A673 (cell line): Measurements from ENCODE around the gene NTRK3. TPM values are rescaled to one million over a fixed set of nuclear protein-coding genes. Genes with fewer than 3 reads are reported as not detected.

Source experiments
- BruUV-seq: library from RNA; stranded (reverse); fragments of 400-500 nt; replicated peaks from 2 replicates; lab custom pipeline; 2021; lab: Mats Ljungman, UMichigan
- CTCF ChIA-PET: fragments of 300-600 bp; sonication (Branson Sonifier 250); formaldehyde crosslinking; loops from one replicate; lab custom pipeline; 2022; ENCODE audit warnings: antibody characterized with exemption; lab: Charles Lee
- POLR2A ChIA-PET: fragments of 300-600 bp; sonication (Branson Sonifier 250); formaldehyde crosslinking; loops from one replicate; lab custom pipeline; 2022; ENCODE audit warnings: antibody characterized with exemption; ENCODE audit not compliant: low non-redundant PET; lab: Charles Lee
- DNase-seq: peaks from one replicate; pipeline ENCODE4 v3.0.0-alpha.2; 2015; ENCODE audit warnings: low spot score
- H3K27ac ChIP-seq: fragments of 200-600 bp; sonication (generic); 2 replicates; pipeline ENCODE4 v1.5.1; 2016; ENCODE audit warnings: mixed run types, low read depth, mild to moderate bottlenecking, mixed read lengths, antibody characterized with exemption, low read length; ENCODE audit not compliant: poor library complexity, severe bottlenecking
- H3K27me3 ChIP-seq: fragments of 200-600 bp; sonication (generic); replicated peaks from 2 replicates; pipeline ENCODE4 v1.6.1; 2017; ENCODE audit warnings: mixed run types, low read depth, mild to moderate bottlenecking, mixed read lengths, antibody characterized with exemption, low read length; ENCODE audit not compliant: insufficient read depth, poor library complexity
- H3K36me3 ChIP-seq: fragments of 200-600 bp; sonication (generic); 2 replicates; pipeline ENCODE4 v1.6.1; 2016; ENCODE audit warnings: mixed run types, mild to moderate bottlenecking, mixed read lengths, antibody characterized with exemption, low read length; ENCODE audit not compliant: insufficient read depth, poor library complexity, severe bottlenecking
- H3K4me1 ChIP-seq: fragments of 200-600 bp; sonication (generic); 2 replicates; pipeline ENCODE4 v1.6.1; 2017; ENCODE audit warnings: mixed run types, mild to moderate bottlenecking, mixed read lengths, antibody characterized with exemption, low read length; ENCODE audit not compliant: insufficient read depth, poor library complexity, severe bottlenecking
- H3K4me3 ChIP-seq: fragments of 200-600 bp; sonication (generic); 2 replicates; pipeline ENCODE4 v1.5.1; 2016; ENCODE audit warnings: low read depth, mixed run types, mild to moderate bottlenecking, mixed read lengths, low read length; ENCODE audit not compliant: poor library complexity, severe bottlenecking
- H3K9me3 ChIP-seq: fragments of 200-600 bp; sonication (generic); 2 replicates; pipeline ENCODE4 v1.6.1; 2016; ENCODE audit warnings: mixed run types, low read depth, mild to moderate bottlenecking, mixed read lengths, antibody characterized with exemption, low read length; ENCODE audit not compliant: poor library complexity, severe bottlenecking
- CTCF ChIP-seq: fragments of 300-800, 200-600 bp; sonication (generic); conservative IDR thresholded peaks from 2 replicates; pipeline ENCODE4 v1.5.1; 2017; ENCODE audit warnings: low read depth, mild to moderate bottlenecking, antibody characterized with exemption, low read length, moderate library complexity, mixed read lengths
- EZH2 ChIP-seq: fragments of 200-600 bp; sonication (generic); IDR thresholded peaks from 2 replicates; pipeline ENCODE4 v1.6.1; 2017; ENCODE audit warnings: borderline replicate concordance, low read depth, mild to moderate bottlenecking, mixed read lengths, antibody characterized with exemption, low read length; ENCODE audit not compliant: poor library complexity, severe bottlenecking
- intact Hi-C: fragments of 100-400 bp; cut with micrococcal nuclease; formaldehyde crosslinking; loops from one replicate; pipeline ENCODE4 v1.10.0; 2022; ENCODE audit not compliant: unreplicated experiment
- total RNA-seq: library from RNA; stranded (reverse); gene quantifications from 2 replicates; pipeline ENCODE4 v1.2.3, GENCODE V29; 2021

NTRK3 gene
- total RNA-seq, 1 experiment from 2014 or later, result not detected

GRCh38 chr15:87986776-87987175 is 269.8 kb downstream of the NTRK3 start:
- BruUV-seq, result no TSS peak
- ChIA-PET POLR2A (no interaction called here), CTCF (no interaction called here)
- TF ChIP-seq EZH2, result no peak
- H3K27me3 ChIP-seq, result no peaks in the 10 kb centered on the region
- H3K4me1 ChIP-seq, result no peaks in the 10 kb centered on the region
- H3K4me3 ChIP-seq, result no peak overlapping the region
- no peaks in the 10 kb centered on the region for H3K36me3 ChIP-seq
- H3K27ac ChIP-seq, result no peak overlapping the region
- no peaks in the 10 kb centered on the region for H3K9me3 ChIP-seq
- intact Hi-C loops, result no loop called here
- DNase-seq, result no peak

- TF ChIP-seq CTCF, result no peak
- TF ChIP-seq EZH2, result no peak
- CTCF ChIA-PET, result no interaction called here
- Histone ChIP-seq H3K9me3 (no peaks in the 10 kb centered on the region), H3K4me1 (no peaks in the 10 kb centered on the region), H3K27me3 (no peaks in the 10 kb centered on the region), H3K27ac (no peak overlapping the region), H3K36me3 (no peaks in the 10 kb centered on the region), H3K4me3 (no peak overlapping the region)
- DNase-seq, result no peak
- POLR2A ChIA-PET, result no interaction called here
- intact Hi-C loops, result no loop called here
- no TSS peak for BruUV-seq
These were observed 271.1 kb downstream of the NTRK3 start for GRCh38 chr15:87985451-87985850.

- intact Hi-C loops, result no loop called here
- no peaks in the 10 kb centered on the region for H3K4me1 ChIP-seq
- ChIA-PET POLR2A (no interaction called here), CTCF (no interaction called here)
- H3K9me3 ChIP-seq, result no peaks in the 10 kb centered on the region
- no peaks in the 10 kb centered on the region for H3K36me3 ChIP-seq
- no peak overlapping the region for H3K4me3 ChIP-seq
- no peak for DNase-seq
- TF ChIP-seq EZH2 (no peak), CTCF (no peak)
- no peak overlapping the region for H3K27ac ChIP-seq
- H3K27me3 ChIP-seq, result no peaks in the 10 kb centered on the region
- no TSS peak for BruUV-seq
These were observed 274.6 kb downstream of the NTRK3 start for GRCh38 chr15:87981969-87982368.

- intact Hi-C loops, result no loop called here
- no peaks in the 10 kb centered on the region for H3K27me3 ChIP-seq
- no peaks in the 10 kb centered on the region for H3K4me1 ChIP-seq
- H3K36me3 ChIP-seq, result no peaks in the 10 kb centered on the region
- no peak for DNase-seq
- H3K4me3 ChIP-seq, result no peak overlapping the region
- POLR2A ChIA-PET, result no interaction called here
- BruUV-seq, result no TSS peak
- TF ChIP-seq EZH2, result no peak
- TF ChIP-seq CTCF, result no peak
- H3K27ac ChIP-seq, result no peak overlapping the region
- CTCF ChIA-PET, result no interaction called here
- H3K9me3 ChIP-seq, result no peaks in the 10 kb centered on the region
These were observed 278.6 kb downstream of the NTRK3 start for GRCh38 chr15:87977907-87978306.
